HCT116 (cell line): ENCODE measurements around the gene TMEM129. TPM values are rescaled to one million over a fixed set of nuclear protein-coding genes. Genes with fewer than 3 reads are reported as not detected.

Experiments
- ATAC-seq: fragments of 200-7000 bp; cut with Tn5 transposase; 2 replicates; pipeline ENCODE4 v1.9.1; 2020; ENCODE audit warnings: mild to moderate bottlenecking, moderate library complexity
- BruUV-seq: library from RNA; stranded (reverse); fragments of 400-500 nt; replicated peaks from 2 replicates; lab custom pipeline; 2021; lab: Mats Ljungman, UMichigan
- CTCF ChIA-PET: fragments of 300-600 bp; sonication (Branson Sonifier 250); formaldehyde crosslinking; loops from one replicate; lab custom pipeline; 2021; ENCODE audit warnings: antibody characterized with exemption; lab: Charles Lee
- POLR2A ChIA-PET: fragments of 300-600, 350-600 bp; sonication (Branson Sonifier 250); formaldehyde crosslinking; loops from one replicate; lab custom pipeline; 2021; ENCODE audit warnings: antibody characterized with exemption; lab: Charles Lee
- RAD21 ChIA-PET, 2 experiments: fragments of 300-600 bp; sonication (Branson Sonifier 250); formaldehyde crosslinking; loops; one replicate each; lab custom pipeline; 2023; ENCODE audit warnings: low total read pairs in 2 of 2; ENCODE audit not compliant: uncharacterized antibody in 2 of 2, unreplicated experiment in 2 of 2, low non-redundant PET in 1 of 2; lab: Charles Lee
- DNase-seq: peaks from one replicate; pipeline ENCODE4 v3.0.0-alpha.2; 2010; ENCODE audit warnings: low read depth, low spot score
- H2AFZ ChIP-seq: fragments of 200-600 bp; shearing (Covaris generic), sonication (generic); 2 replicates; pipeline ENCODE4 v1.6.1; 2017; ENCODE audit warnings: low read depth, mixed run types, mixed read lengths, antibody characterized with exemption, low read length; ENCODE audit not compliant: poor library complexity, severe bottlenecking
- H3K27ac ChIP-seq: 2 replicates; pipeline ENCODE4 v1.5.1; 2012; ENCODE audit warnings: low read depth, low read length
- H3K27me3 ChIP-seq: fragments of 200-600 bp; sonication (generic); 2 replicates; pipeline ENCODE4 v1.6.1; 2016; ENCODE audit warnings: mixed run types, low read length, mixed read lengths; ENCODE audit not compliant: insufficient read depth
- H3K36me3 ChIP-seq, 2 experiments: fragments of 200-500 bp in 1 of 2; fragments of 200-600 bp in 1 of 2; sonication (Bioruptor generic) in 1 of 2; sonication (generic) in 1 of 2; 2 replicates each; pipeline versions ENCODE4 v1.5.1 to v1.6.1; 2014 to 2016; ENCODE audit warnings: low read length in 2 of 2, inconsistent platforms in 1 of 2, mixed read lengths in 1 of 2, mixed run types in 1 of 2; ENCODE audit not compliant: insufficient read depth in 2 of 2, control insufficient read depth in 1 of 2
- H3K4me1 ChIP-seq, 2 experiments: fragments of 200-600 bp in 1 of 2; sonication (generic) in 1 of 2; 2 replicates each; pipeline versions ENCODE4 v1.5.1 to v1.6.1; 2012 to 2017; ENCODE audit warnings: low read length in 2 of 2, inconsistent platforms in 1 of 2, mild to moderate bottlenecking in 1 of 2, mixed read lengths in 1 of 2, mixed run types in 1 of 2, moderate library complexity in 1 of 2; ENCODE audit not compliant: insufficient read depth in 2 of 2, control insufficient read depth in 1 of 2
- H3K4me2 ChIP-seq: fragments of 200-600 bp; sonication (generic); 2 replicates; pipeline ENCODE4 v1.6.1; 2017; ENCODE audit warnings: mixed run types, low read length, mixed read lengths
- H3K4me3 ChIP-seq, 2 experiments: fragments of 200-600 bp in 1 of 2; sonication (generic) in 1 of 2; replicated peaks in 1 of 2; 2 replicates each; pipeline ENCODE4 v1.5.1; 2011 to 2016; ENCODE audit warnings: low read length in 2 of 2, control low read depth in 1 of 2, low read depth in 1 of 2, mild to moderate bottlenecking in 1 of 2, mixed read lengths in 1 of 2, mixed run types in 1 of 2
- H3K79me2 ChIP-seq: fragments of 200-600 bp; sonication (generic); 2 replicates; pipeline ENCODE4 v1.6.1; 2017; ENCODE audit warnings: mild to moderate bottlenecking, mixed run types, low read length, moderate library complexity, mixed read lengths; ENCODE audit not compliant: insufficient read depth
- H3K9ac ChIP-seq: fragments of 200-600 bp; sonication (generic); 2 replicates; pipeline ENCODE4 v1.6.1; 2016; ENCODE audit warnings: low read length, mixed read lengths
- H3K9me2 ChIP-seq: fragments of 200-600 bp; sonication (generic), shearing (Covaris generic); 2 replicates; pipeline ENCODE4 v1.6.1; 2017; ENCODE audit warnings: mixed run types, mild to moderate bottlenecking, moderate library complexity; ENCODE audit not compliant: insufficient read depth
- H3K9me3 ChIP-seq, 2 experiments: fragments of 200-500 bp in 1 of 2; fragments of 200-600 bp in 1 of 2; sonication (Bioruptor generic) in 1 of 2; sonication (generic) in 1 of 2; 2 replicates each; pipeline ENCODE4 v1.6.1; 2014 to 2017; ENCODE audit warnings: low read length in 2 of 2, mixed read lengths in 2 of 2, inconsistent platforms in 1 of 2, low read depth in 1 of 2, mild to moderate bottlenecking in 1 of 2, mixed run types in 1 of 2, moderate library complexity in 1 of 2; ENCODE audit not compliant: control insufficient read depth in 1 of 2, insufficient read depth in 1 of 2
- H4K20me1 ChIP-seq: fragments of 200-600 bp; sonication (generic), shearing (Covaris generic); 2 replicates; pipeline ENCODE4 v1.6.1; 2017; ENCODE audit warnings: mixed run types, mild to moderate bottlenecking, moderate library complexity; ENCODE audit not compliant: insufficient read depth
- ATF3 ChIP-seq: IDR thresholded peaks from 2 replicates; pipeline ENCODE4 v1.6.1; 2012
- CTCF ChIP-seq, 3 experiments: fragments of 200-600 bp in 1 of 3; sonication (generic) in 1 of 3; IDR thresholded peaks in 2 of 3; conservative IDR thresholded peaks in 1 of 3; 2 replicates each; pipeline ENCODE4 v1.5.1; 2012 to 2017; ENCODE audit warnings: low read depth in 2 of 3, low read length in 2 of 3, antibody characterized with exemption in 1 of 3, borderline replicate concordance in 1 of 3, control low read depth in 1 of 3, mild to moderate bottlenecking in 1 of 3, mixed read lengths in 1 of 3, mixed run types in 1 of 3, moderate library complexity in 1 of 3; ENCODE audit not compliant: insufficient read depth in 1 of 3
- JUND ChIP-seq: IDR thresholded peaks from 2 replicates; pipeline ENCODE4 v1.6.1; 2012
- YY1 ChIP-seq: IDR thresholded peaks from 2 replicates; pipeline ENCODE4 v1.6.1; 2011; ENCODE audit warnings: low read length, low read depth, moderate library complexity, mild to moderate bottlenecking; ENCODE audit not compliant: insufficient replicate concordance; ENCODE audit errors: extremely low read depth
- intact Hi-C: fragments of 100-400 bp; cut with micrococcal nuclease; formaldehyde crosslinking; loops from 2 replicates; pipeline ENCODE4 v1.10.0; 2022
- total RNA-seq: library from RNA; stranded (reverse); gene quantifications from one replicate; pipeline ENCODE4 v1.2.1, GENCODE V29; 2021; ENCODE audit not compliant: unreplicated experiment

The TMEM129 gene
- total RNA-seq, 1 experiment from 2014 or later: 29.4 TPM

- no peaks in the 10 kb centered on the region for H3K9me2 ChIP-seq
- H3K9ac ChIP-seq: no peak overlapping the region
- peaks cover 22 to 37% of the 10 kb centered on the region in 2 experiments for H3K4me1 ChIP-seq
- no peaks in the 10 kb centered on the region; the same call in 1 of the 2 replicates for H4K20me1 ChIP-seq
- no peak overlapping the region for H3K4me2 ChIP-seq
- H3K9me3 ChIP-seq: no peaks in the 10 kb centered on the region
- TF ChIP-seq JUND (no peak), CTCF (IDR thresholded peaks at IDR 0.05 in 2 of 3, conservative IDR thresholded peaks at IDR 0.05 in 1 of 3; ENCODE audit: borderline replicate concordance in 1 of 3, insufficient read depth in 1 of 3, low read depth in 2 of 3, low read length in 2 of 3) (peak in 2 of 3 experiments; percentile 98 to 99; a peak in 4 of 6 replicates), YY1 (no peak), ATF3 (no peak)
- ATAC-seq: peak; percentile 68
- RAD21 ChIA-PET: no interaction called here
- DNase-seq: peak; percentile 78
- peaks cover 98% of the 10 kb centered on the region for H3K79me2 ChIP-seq
- BruUV-seq: no TSS peak
- H3K4me3 ChIP-seq: no peak overlapping the region
- CTCF ChIA-PET: interaction anchor here (0.6 to 4.6 kb wide), 7 partner anchors 12 to 97 kb away, joined by 3 to 26 read pairs (median 3); partner anchors contain the start of gene SLBP
- peak overlapping the region; percentile 74 for H3K27ac ChIP-seq
- H3K36me3 ChIP-seq: peaks cover 27 to 75% of the 10 kb centered on the region in 2 experiments
- H2AFZ ChIP-seq: no peak overlapping the region
- intact Hi-C loops: loop anchor here (1.0 kb wide), 1 partner anchor 33 kb away; no protein-coding TSS in a partner anchor
- POLR2A ChIA-PET: no interaction called here
- H3K27me3 ChIP-seq: no peaks in the 10 kb centered on the region
Measured at GRCh38 chr4:1726146-1726934, 5.2 kb upstream of the TMEM129 start.
